Measurements from ENCODE around the gene PCDHA1. TPM values are rescaled to one million over a fixed set of nuclear protein-coding genes. Genes with fewer than 3 reads are reported as not detected.

PCDHA1 gene
- total RNA-seq, 4 donors from 2014 or later: 0.41 TPM; not detected in 3

DNA sequence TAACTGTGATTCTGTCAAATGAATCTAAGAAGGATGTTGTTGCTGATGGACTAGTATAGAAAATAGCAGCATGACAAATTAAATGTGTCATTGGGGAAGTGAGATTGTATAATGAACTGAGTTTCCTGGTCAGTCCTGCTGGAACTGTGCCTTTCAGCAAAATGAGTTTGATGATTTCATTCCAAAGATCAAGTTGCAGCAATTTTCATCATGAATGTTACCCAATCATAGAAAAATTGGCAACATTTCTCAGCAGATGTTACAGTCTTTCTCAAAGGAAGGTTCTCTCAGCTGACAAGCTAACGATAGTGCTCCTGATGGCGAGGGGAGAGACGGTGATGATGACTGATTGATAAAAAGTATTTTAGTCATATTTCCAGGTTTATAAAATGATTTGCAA lies 191.1 kb downstream of the PCDHA1 start:
- intact Hi-C loops (cut with DNase I; ENCODE audit: low total_unique reads): no loop called here
- TF ChIP-seq POLR2A (IDR thresholded peaks at IDR 0.05) (no peak), CTCF (IDR thresholded peaks at IDR 0.05) (no peak)
- no peak for DNase-seq

GRCh38 chr5:140978260-140978659 lies 192.3 kb downstream of the PCDHA1 start:
- Histone ChIP-seq H3K4me1 (no peaks in the 10 kb centered on the region), H3K27ac (no peak overlapping the region), H3K36me3 (no peaks in the 10 kb centered on the region), H3K9me3 (no peaks in the 10 kb centered on the region), H3K4me3 (no peak overlapping the region), H3K27me3 (no peaks in the 10 kb centered on the region)
- no peak for DNase-seq
- intact Hi-C loops (cut with DNase I; ENCODE audit: low total_unique reads): no loop called here
- TF ChIP-seq POLR2A (IDR thresholded peaks at IDR 0.05) (no peak), CTCF (IDR thresholded peaks at IDR 0.05) (no peak)

More for the DNA sequence above, 191.1 kb downstream of the PCDHA1 start:
- H3K27me3 ChIP-seq: no peaks in the 10 kb centered on the region
- no peak overlapping the region for H3K4me3 ChIP-seq
- H3K9me3 ChIP-seq: no peaks in the 10 kb centered on the region
- no peaks in the 10 kb centered on the region for H3K4me1 ChIP-seq
- no peaks in the 10 kb centered on the region for H3K36me3 ChIP-seq
- no peak overlapping the region for H3K27ac ChIP-seq

- Histone ChIP-seq H3K27me3 (no peaks in the 10 kb centered on the region), H3K36me3 (no peaks in the 10 kb centered on the region), H3K4me1 (no peaks in the 10 kb centered on the region), H3K9me3 (no peaks in the 10 kb centered on the region), H3K4me3 (no peak overlapping the region), H3K27ac (no peak overlapping the region)
- no peak for DNase-seq
- intact Hi-C loops (cut with DNase I; ENCODE audit: low total_unique reads): no loop called here
- TF ChIP-seq POLR2A (IDR thresholded peaks at IDR 0.05) (no peak), CTCF (IDR thresholded peaks at IDR 0.05) (no peak)
Observed at GRCh38 chr5:140978983-140979382, 193.0 kb downstream of the PCDHA1 start.

DNA sequence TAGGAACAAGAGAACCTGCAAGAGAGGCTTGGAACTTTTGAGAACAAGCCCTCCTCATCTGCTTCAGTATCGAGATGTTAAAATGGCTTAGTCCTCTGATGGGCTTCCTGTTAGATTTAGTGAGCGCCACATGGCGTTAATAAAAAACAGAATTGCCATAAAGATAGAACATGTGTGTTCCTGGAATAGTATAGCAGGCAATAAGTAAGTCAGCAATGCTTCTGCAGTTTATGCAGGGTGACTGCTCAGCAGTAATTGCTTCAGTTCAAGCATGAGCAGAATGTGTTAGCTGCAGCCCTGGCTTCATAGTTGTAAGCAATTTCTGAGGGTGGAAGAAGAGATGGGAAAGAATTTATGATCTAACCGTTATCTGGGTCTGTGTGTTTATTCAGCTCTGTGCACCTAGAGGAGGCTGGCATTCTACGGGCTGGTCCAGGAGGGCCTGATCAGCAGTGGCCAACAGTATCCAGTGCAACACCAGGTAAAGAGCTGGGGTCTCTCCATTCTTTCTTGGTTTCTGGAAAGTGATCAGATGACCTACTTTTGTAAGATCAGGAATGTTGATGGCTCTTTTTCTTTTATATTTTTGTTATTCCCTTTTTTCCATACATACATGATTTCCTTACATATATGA lies 196.3 kb downstream of the PCDHA1 start:
- Histone ChIP-seq H3K4me3 (no peak overlapping the region), H3K27me3 (no peaks in the 10 kb centered on the region), H3K36me3 (no peaks in the 10 kb centered on the region), H3K27ac (no peak overlapping the region), H3K4me1 (no peaks in the 10 kb centered on the region), H3K9me3 (no peaks in the 10 kb centered on the region)
- intact Hi-C loops (cut with DNase I; ENCODE audit: low total_unique reads): no loop called here
- no peak for TF ChIP-seq CTCF (IDR thresholded peaks at IDR 0.05)
- TF ChIP-seq POLR2A (IDR thresholded peaks at IDR 0.05): no peak
- DNase-seq: no peak

- no peak overlapping the region for H3K4me3 ChIP-seq
- no peaks in the 10 kb centered on the region for H3K4me1 ChIP-seq
- H3K27me3 ChIP-seq: no peaks in the 10 kb centered on the region
- no peaks in the 10 kb centered on the region for H3K36me3 ChIP-seq
- no peak for TF ChIP-seq POLR2A (IDR thresholded peaks at IDR 0.05)
- no peak for TF ChIP-seq CTCF (IDR thresholded peaks at IDR 0.05)
- H3K27ac ChIP-seq: no peak overlapping the region
- DNase-seq: no peak
- intact Hi-C loops (cut with DNase I; ENCODE audit: low total_unique reads): no loop called here
- no peaks in the 10 kb centered on the region for H3K9me3 ChIP-seq
Observed at GRCh38 chr5:140986117-140986521, 200.2 kb downstream of the PCDHA1 start.

Measured in uterus (tissue), 4 donors.